Measurements from ENCODE around the gene GPR107.

The GPR107 gene

DNA sequence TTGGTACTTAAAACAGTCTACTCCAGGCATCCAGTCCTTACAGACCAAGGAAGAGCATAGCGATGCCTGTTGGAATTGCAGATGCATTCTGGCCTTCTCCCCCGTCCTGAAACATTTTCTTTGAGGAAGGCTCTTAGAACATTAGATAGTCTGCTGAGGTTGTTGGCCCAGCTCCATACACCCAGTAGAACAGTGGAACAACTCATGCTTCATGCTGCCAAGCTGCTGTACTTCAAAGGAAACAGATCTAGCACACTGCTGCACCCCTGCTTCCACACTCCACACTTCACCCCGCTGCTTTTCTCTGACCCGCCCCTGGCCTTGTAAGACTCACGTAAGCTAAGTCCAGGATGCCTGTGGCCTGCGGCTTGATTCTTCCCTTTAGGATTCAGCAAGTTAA lies 85.1 kb downstream of the GPR107 start:
- DNase-seq: no peak

DNA sequence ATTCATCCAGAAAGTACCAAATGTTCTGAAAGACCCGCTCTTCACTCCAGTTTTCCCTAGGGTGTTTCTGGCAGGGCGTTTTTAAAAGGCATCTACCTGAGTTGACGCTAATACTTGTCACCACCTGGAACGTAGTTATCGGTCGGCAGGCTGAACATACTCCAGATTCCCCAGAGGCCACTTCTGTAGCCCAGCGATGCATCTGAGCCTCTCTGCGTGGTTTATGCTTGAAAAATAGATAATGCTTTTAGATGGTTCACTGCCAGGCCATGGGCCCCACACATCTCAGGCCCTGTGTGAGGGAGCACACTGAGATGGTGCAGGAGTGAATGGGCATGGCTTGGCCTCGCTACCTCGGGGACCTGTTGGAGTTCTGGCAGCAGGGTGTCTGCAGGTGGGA lies 85.5 kb downstream of the GPR107 start:
- no peak for DNase-seq

DNA sequence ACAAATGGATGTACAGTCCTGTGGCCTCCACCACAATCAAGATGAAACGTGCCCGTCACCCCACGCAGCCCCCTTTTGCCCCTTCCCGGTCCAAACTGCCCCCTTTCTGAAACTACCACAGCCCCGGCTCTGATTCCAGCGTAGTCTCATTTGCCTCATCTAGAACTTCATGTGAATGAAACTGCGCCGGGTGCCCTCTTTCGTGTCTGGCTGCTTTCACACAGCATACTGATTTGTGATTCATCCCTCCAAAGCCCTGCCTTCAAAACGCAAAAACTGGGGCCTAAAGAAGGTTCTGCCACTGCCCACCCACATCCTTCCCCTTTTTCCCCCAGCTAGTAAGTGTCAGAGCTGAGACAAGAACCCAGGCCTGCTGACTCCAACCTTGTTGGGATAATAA lies 87.0 kb downstream of the GPR107 start:
- DNase-seq: no peak

DNA sequence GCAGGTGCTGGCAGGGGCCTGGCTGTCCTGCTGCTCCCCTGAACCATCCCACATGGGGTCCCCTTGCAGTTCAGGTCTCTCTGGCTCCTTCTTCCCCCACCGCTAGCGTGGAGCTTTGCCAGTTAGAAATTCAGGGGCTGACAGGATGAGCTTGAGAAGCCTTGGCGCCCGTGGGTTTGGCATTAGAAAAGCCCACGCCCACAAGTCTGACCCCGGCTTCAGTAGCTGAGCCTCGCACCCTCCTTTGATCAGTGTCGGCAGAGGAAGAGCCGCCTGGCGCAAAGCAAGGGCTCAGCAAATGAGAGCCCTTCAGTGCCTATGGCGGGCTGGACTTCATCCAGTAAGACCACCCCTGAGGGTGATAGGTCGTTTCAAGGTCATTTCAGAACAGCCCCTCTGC lies 88.3 kb downstream of the GPR107 start:
- no peak for DNase-seq

DNA sequence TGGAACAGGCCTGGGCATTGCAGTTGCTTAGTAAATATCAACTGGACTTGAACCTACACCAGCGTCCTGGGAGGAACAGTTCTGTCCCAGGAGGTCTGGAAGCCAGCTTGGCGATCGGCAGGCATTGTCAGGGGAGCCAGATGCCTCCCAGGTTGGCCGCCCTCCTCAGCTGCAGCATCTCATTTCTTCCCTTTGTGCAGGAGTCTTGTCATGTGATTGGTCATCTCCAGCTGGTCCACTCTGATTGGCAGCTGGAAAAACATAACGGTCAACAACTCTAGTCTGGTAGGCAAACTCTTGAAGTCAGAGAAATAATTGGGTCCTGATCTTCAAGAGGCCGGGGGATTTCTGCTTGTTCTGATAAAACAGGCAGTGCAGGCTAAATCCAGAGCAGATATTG lies 88.9 kb downstream of the GPR107 start:
- DNase-seq: no peak

DNA sequence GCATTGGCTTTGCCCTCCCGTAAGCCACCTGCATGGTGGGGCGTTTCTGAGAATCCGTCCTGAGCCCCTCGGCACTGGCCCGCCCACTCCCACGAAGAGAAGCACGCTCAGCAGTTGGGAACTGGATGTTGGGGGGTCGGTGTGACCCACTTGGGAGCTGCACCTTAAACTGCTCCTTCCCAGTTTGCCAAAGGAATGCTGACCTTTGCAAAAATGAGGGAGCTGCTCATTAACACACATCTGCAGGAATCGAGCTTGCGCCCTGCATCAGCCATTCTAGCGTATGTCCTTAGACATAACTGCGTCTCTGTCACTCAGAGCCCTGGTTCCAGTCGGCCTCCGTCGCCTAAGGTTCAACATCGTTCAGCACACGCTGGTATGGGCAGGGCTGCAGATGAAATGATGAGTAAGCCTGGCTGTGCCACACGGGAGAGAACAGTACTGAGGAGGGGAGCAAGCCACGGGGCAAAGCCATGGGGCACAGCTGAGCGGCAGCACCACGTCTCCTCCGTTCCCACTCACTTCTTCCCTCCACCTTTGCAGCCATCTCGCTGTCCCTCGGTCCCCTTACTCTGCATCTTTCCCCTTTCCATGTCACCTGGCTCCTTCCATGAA lies 89.7 kb downstream of the GPR107 start:
- DNase-seq: no peak

DNA sequence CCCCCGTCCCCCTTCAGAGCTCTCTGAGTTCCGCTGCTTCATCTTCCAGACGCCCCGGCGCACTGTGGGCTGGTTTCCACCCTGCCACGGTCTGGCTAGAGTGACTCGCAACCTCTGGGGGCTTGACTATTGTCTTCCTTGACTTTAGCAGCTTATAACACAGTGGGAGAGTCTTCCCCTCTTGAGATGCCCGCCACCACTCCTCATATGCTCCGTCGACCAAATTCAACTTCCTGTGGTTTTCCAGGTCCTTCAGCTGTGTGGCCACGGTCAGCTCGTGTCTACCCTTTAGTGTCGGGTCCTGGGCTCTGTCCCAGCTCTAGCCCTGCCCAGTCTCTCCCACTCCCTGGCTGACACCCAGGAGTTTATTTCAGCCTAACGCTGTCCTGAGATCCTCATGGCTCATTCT lies 90.3 kb downstream of the GPR107 start:
- no peak for DNase-seq

DNA sequence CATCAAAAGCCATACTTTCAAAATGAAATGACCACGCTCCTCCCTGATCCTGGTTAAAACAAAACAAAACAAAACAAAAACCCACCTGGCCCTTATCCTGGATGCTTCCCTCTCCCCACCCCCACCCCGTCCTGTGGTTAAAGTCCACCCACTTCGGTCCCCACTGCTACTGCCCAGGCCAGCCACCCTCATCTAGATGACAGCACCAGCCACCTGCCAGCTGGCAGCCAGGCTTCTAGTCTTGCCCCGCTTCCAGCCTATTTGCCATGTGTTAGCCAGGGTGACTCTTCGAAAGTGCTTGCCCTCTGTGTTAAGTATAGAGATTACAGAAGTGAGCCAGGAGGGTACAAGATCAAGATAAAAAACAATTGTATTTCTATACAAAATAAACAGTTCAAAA lies 91.0 kb downstream of the GPR107 start:
- DNase-seq: no peak

DNA sequence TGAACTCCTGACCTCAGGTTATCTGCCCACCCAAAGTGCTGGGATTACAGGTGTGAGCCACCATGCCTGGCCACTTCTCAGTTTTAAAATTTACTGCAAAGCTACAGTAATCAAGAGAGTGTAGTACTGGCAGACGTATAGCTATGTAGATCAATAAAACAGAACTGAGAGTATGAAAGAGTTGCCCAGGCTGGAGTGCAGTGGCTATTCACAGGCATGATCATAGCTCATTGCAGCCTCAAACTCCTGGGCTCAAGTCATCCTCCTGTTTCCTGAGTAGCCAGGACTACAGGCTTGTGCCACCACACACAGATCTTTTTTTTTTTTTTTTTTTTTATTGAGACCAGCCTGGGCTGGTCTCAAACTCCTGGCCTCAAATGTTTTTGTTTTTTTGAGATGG lies 92.0 kb downstream of the GPR107 start:
- DNase-seq: no peak

DNA sequence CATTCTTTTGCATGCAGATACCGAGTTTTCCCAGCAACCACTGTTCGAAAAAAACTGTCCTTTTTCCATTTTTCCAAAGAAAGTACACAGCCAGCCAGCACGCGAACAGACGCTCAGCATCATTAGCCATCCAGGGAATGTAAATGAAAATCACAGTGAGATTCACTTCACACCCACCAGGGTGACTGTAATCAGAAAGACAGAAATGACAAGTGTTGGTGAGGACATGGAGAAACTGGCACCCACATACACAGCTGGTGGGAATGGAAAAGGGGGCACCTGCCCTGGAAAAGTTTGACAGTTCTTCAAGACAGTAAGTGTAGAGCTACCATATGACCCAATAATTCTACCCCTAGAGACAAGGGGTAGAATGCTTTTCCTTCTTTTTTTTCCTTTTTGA lies 93.5 kb downstream of the GPR107 start:
- DNase-seq: no peak

DNA sequence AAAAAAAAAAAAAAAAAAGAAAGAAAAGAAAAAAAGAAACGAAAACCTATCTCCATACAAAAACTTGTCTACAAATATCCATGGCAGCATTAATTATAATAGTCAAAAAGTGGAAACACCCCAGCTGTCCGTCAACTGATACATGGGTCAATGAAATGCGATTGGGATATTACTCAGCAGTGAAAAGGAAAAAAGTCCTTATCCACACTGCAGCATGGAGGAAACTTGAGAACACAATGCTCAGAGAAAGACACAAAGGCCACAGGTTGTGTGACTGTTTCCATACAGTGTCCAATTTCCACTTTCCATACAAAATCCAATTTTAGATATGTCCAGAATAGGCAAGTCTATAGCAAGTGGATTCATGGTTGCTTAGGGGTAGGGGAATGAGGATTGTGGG lies 94.2 kb downstream of the GPR107 start:
- DNase-seq: no peak

DNA sequence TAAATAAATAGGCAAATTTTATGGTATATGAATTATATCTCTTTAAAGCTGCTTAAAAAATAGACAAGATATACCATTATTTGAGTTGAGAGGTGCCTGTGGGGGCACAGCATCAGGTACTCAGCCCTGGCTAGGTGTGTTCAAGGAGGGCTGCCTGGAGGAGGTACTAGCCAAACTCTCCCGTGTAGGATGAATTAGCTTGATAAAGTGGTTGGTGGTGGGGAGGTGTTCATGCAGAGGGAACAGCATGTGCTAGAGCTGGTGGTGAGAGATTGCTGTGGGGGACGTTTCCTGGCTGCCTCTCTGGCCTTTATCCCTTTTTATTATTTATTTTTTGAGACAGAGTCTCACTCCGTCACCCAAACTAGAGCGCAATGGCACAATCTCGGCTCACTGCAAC lies 95.3 kb downstream of the GPR107 start:
- no peak for DNase-seq

DNA sequence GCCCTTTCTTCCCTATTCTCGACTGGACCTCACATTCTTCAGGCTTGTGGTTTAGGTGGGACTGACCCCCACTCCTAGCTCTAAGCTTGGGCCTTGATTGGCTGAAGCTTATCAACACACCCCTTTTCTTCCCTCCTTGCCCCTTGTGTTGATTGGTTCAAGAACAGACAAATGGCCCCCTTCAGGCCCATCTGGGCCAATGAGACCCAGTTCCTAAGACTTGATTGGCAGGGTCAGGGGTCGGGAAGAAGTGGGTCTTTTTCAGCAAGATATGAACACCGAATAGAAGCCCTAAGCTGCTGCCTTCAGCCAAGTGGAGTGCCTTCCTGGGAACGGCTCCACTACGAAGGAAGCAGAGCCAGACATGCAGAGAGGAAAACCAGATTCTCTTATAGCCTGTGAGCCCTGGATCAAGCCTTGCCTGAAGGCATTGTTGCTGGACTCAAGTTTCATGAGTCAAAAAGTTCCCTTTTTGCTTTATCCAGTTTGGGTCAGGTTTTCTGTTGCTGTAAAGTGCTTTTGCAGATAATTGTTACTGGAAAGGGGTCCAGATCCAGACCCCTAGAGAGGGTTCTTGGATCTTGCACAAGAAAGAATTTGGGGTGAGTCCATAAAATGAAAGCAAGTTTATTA lies 96.1 kb downstream of the GPR107 start:
- DNase-seq: no peak

DNA sequence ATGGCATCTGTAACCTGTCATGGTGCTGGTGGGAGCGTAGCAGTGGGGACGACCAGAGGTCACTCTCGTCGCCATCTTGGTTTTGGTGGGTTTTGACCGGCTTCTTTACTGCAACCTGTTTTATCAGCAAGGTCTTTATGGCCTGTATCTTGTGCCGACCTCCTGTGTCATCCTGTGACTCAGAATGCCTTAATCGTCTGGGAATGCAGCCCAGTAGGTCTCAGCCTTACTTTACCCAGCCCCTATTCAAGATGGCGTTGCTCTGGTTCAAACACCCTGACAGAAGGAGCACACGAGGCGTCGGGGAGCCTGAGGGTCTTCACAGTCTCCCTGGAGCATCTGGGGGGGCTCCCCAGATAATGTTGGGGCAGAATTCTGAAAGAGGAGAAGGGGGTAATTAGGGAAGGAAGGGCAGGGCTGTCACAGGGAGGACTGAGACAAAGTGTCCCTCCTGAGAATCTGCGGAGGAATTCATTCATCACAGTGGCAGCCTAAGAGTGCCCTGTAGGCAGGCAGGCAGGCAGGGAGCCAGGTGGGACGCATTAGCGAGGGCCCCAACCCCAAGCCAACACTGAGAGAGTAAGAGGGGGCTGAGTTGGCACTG lies 97.2 kb downstream of the GPR107 start:
- DNase-seq: no peak

DNA sequence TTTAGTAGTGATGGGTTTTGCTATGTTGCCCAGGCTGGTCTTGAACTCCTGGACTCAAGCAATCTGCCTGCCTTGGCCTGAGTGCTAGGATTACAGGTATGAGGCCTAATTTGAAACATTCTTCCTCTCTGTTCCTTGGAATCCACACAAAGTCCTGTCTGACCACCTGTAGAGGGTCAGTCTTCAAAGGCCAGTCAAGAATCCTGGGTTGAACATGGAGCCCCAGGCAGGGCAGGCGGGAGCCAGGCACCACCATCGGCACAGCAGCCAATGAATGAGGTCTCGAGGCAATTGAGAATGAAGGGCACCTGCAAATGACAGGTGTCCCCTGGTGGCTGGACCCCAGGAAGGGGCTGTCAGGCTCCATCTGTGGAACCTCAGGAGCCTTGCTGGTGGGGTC lies 101.1 kb downstream of the GPR107 start:
- DNase-seq: no peak

DNA sequence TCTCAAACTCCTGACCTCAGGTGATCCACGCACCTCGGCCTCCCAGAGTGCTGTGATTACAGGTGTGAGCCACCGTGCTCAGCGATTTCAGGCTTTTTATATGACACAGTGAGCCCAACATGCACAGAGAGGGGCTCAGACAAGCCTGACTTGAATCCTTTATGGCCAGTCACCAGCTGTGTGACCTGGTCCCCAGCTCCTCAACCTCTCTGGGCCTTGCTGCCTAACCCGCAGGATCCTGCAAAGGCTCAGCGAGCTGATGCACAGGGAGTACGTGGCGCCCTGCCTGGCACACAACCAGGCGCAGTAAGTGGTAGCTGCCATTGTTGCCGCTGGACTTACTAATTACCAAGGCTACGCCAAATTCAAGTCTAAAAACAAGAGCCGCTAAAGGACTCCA lies 101.9 kb downstream of the GPR107 start:
- DNase-seq: no peak

DNA sequence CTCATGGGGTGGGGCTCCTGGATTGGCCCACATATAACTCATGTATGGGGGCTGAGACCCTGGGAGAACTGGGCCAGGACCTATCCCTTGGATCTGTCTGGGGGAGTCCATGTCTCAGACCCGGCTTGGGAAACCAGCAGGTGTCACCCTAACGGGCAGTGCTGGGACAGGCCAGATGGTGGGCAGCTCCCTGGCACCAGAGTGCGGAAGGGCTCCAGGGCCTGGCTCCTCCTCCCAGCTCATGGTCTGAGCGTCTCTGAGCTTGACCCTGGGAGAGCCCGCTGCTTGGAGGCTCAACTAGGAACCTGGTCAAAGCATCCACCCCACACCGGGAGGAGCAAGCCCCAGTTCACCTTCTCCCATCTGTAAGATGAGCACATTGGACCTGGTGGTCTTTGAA lies 103.0 kb downstream of the GPR107 start:
- DNase-seq: no peak

DNA sequence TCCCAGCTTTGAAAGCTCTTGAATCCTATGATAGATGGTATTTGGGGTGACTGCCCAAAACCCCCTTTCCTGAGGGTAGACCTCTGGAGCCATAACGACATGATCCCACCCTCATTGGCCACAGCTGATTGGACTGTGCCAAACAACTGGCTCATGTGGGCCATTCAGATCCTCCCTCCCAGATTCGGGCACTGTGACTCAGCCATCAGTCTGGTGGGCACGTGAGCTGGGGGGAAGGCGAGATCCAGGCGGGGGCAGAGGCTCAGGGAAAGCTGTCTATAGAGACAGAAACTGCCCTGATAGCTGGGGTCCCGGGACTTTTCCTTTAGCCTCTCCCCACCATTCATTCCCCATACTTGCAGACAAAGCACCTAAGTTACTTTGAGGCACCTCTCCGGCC lies 103.4 kb downstream of the GPR107 start:
- no peak for DNase-seq

DNA sequence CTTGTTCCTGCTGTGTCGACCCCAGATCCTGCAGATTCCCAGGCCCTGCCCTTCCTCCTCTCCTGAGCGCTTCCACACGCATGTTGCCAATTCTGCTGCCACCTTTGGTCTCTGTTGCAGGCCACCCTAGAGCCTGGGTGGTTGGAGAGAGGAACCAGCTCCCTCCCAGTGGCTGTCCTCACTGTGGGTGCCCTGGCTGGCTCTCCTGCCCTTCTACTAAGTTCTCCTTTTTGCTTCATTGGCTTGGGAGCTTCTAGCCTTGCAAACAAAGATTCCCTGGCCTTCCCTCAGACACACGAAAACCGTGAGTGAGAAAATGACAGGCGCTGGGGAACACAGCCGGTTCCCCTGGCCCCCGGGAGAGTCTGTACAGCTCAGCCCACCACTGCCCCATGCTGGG lies 104.3 kb downstream of the GPR107 start:
- no peak for DNase-seq

DNA sequence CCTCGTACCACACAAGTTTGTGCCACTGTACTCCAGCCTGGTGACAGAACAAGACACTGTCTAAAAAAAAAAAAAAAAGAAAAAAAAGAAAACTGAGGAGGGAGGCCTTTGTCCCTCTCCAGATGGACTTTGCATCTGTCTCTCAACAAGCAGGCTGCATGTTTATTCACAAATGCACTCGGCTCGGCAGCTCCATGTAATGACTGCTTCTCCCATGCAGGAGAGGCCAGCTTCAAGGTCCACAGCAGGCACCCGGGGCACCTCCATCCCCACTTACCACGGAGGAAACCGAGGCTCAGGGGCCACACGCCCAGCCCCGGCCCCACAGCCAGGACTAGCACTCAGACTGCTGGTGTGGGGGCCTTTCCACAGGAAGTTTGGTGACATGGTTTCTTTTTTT lies 105.4 kb downstream of the GPR107 start:
- no peak for DNase-seq

DNA sequence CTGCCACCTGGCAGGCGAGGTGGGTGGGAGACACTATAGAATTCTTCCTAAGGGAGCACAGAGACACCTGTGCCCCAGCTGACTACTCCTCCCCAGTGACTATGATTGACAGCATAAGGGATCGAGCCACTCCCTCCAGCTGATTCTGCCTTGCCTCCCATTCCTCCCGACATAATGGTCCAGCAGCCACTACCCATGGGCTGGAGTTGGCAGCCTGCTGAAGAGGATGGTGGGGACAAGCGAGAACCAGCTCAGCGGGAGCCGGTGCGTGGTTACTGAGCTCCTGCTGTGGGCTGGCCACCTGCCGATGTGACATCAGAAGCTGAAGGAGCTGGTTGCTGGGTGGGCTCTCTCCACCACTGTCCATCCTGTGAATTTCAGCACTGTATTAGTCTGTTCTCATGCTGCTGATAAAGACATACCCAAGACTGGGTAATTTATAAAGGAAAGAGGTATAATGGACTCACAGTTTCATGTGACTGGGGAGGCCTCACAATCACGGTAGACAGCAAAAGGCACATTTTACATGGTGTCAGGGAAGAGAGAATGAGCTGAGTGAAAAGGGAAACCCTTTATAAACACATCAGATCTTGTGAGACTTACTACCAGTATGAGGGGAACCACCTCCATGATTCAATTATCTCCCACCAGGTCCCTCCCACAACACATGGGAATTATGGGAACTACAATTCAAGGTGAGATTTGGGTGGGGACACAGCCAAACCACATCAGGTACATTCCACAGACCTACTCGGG lies 106.4 kb downstream of the GPR107 start:
- peak in 1 of 2 experiments; percentile 23 for DNase-seq

DNA sequence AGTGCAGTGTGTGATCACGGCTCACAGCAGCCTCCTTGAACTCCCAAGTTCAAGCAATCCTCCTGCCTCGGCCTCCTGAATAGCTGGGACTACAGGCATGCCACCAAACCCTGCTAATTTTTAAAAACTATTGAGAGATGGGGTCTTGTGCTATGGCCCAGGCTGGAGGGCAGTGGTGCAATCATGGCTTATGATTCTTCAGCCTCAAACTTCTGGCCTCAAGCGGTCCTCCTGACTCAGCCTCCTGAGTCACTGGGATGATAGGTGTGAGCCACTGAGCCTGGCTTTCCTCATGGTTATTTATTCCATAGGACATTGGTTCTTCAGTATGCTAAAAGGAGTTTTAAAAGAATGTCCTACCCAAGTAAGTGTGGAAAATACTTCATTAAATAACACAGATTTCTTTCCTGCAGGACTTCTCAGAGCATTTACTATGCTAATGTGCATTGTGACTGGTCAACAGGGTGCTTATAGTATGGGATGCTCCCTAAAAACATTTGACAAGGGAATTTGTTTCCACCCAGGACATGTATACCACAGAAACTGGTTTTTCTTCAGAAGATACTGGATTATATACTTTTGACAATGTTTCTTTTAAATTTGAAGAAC lies 107.3 kb downstream of the GPR107 start:
- DNase-seq: no peak

DNA sequence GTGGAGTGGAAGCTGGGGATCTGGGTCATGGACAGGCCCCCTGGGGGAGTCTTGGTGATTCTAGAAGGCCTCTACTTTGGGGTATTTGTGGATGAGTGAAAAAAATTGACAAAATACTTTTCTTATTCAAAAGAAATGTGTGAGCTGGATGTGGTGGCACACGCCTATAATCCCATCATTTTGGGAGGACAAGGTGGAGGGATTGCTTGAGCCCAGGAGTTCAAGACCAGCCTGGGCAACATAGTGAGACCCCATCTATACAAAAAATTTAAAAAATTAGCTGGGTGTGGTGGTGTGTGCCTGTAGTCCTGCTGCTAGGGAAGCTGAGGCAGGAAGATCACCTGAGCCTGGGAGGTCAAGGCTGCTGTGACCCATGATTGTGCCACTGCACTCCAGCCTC lies 111.9 kb downstream of the GPR107 start:
- no peak for DNase-seq

DNA sequence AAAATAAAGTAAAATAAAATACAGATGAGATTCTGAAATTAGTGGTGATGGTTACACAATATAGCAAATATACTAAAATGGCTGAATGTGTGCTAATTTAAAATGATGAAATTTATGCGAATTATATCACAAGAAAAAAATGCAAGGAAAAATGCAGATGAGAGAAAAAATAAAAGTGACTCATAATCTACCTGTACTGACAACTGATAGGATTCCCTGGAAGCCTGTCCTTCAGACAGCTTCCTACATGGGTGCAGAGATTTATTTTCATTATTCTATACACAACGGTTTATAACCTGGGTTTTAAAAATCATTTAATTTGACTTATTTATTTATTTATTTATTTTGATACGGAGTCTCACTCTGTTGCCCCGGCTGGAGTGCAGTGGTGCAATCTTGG lies 112.7 kb downstream of the GPR107 start:
- DNase-seq: no peak

Measured in NCI-H2081 (cell line).